Upper lobe of right lung (tissue), 1 donor: ENCODE measurements around the gene CMC2. TPM values are rescaled to one million over a fixed set of nuclear protein-coding genes. Genes with fewer than 3 reads are reported as not detected.

Experiments
- ATAC-seq: fragments of 200-7000 bp; cut with Tn5 transposase; one replicate; pipeline ENCODE4 v1.9.1; 2020; ENCODE audit warnings: mild to moderate bottlenecking, moderate library complexity
- DNase-seq: peaks from one replicate; pipeline ENCODE4 v3.0.0-alpha.2; 2020
- H3K27ac ChIP-seq: fragments of 200-600 bp; one replicate; pipeline ENCODE4 v1.8.0; 2022
- H3K27me3 ChIP-seq: fragments of 200-600 bp; one replicate; pipeline ENCODE4 v1.8.0; 2022; ENCODE audit warnings: mild to moderate bottlenecking
- H3K36me3 ChIP-seq: fragments of 200-600 bp; one replicate; pipeline ENCODE4 v1.8.0; 2022
- H3K4me1 ChIP-seq: fragments of 200-600 bp; one replicate; pipeline ENCODE4 v1.8.0; 2022
- H3K4me3 ChIP-seq: fragments of 200-600 bp; one replicate; pipeline ENCODE4 v1.8.0; 2022; ENCODE audit warnings: mild to moderate bottlenecking
- H3K9me3 ChIP-seq: fragments of 200-600 bp; one replicate; pipeline ENCODE4 v1.8.0; 2022
- CTCF ChIP-seq: fragments of 200-600 bp; IDR thresholded peaks from one replicate; pipeline ENCODE4 v1.8.0; 2022; ENCODE audit warnings: antibody characterized with exemption
- intact Hi-C: fragments of 100-400 bp; cut with DNase I; formaldehyde crosslinking; loops from one replicate; pipeline ENCODE4 v1.11.0; 2022
- total RNA-seq: library from RNA; stranded (reverse); fragmentation: NEBNext Ultra II Directional; extraction: Animal tissue kit (Norgen Biotek cat#: 25700); gene quantifications from one replicate; pipeline ENCODE4 v1.2.1, GENCODE V29; 2021
- donor health status: DM: no; HTN: yes; CAD: no; lungs with severe emphysema.

CMC2 gene
- total RNA-seq, 1 donor from 2014 or later = 43.3 TPM

- no peaks in the 10 kb centered on the region for H3K27me3 ChIP-seq
- no peak overlapping the region for H3K27ac ChIP-seq
- H3K9me3 ChIP-seq = no peaks in the 10 kb centered on the region
- H3K4me1 ChIP-seq = peaks cover 19% of the 10 kb centered on the region
- H3K36me3 ChIP-seq = peaks cover 39% of the 10 kb centered on the region
- no peak for DNase-seq
- ATAC-seq = no peak
- H3K4me3 ChIP-seq = no peak overlapping the region
- no peak for TF ChIP-seq CTCF
- intact Hi-C loops = no loop called here
Observed at GRCh38 chr16:81040131-81040530, 33.4 kb upstream of the CMC2 start.

DNA sequence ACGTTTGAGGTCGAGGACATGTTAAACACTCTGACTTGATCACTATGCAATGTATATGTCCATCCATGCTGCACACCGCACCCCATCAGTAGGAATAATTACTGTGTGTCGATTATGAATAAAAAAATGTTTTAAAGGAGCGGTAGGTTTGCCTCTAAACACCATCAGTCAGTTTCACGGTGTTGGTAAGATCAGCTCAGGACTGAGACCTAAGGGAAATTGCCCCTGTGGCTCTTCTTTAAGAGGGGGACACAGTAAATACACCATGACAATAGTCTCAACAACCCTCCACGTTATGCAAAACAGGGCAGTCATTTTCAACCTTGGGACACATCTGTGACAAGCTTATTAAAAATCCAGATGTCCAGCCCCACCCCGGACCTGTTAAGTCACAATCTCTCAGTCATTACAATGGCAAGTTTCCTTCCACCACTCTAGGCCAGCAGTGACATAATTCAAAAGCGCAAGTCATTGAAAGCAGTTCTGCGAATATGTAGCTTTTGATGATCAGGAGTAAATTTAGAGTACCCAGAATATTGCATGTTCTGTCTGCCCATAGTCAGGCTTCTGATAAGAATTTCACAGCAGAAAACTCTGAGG, 30.2 kb upstream of the CMC2 start:
- TF ChIP-seq CTCF = no peak
- Histone ChIP-seq H3K9me3 (no peaks in the 10 kb centered on the region), H3K27me3 (no peaks in the 10 kb centered on the region), H3K36me3 (peaks cover 6% of the 10 kb centered on the region), H3K27ac (no peak overlapping the region), H3K4me1 (peaks cover 19% of the 10 kb centered on the region), H3K4me3 (peak overlapping the region; percentile 73)
- intact Hi-C loops = loop anchor here (10.0 kb wide), 1 partner anchor 698 kb away; no protein-coding TSS in a partner anchor
- no peak for ATAC-seq
- no peak for DNase-seq

DNA sequence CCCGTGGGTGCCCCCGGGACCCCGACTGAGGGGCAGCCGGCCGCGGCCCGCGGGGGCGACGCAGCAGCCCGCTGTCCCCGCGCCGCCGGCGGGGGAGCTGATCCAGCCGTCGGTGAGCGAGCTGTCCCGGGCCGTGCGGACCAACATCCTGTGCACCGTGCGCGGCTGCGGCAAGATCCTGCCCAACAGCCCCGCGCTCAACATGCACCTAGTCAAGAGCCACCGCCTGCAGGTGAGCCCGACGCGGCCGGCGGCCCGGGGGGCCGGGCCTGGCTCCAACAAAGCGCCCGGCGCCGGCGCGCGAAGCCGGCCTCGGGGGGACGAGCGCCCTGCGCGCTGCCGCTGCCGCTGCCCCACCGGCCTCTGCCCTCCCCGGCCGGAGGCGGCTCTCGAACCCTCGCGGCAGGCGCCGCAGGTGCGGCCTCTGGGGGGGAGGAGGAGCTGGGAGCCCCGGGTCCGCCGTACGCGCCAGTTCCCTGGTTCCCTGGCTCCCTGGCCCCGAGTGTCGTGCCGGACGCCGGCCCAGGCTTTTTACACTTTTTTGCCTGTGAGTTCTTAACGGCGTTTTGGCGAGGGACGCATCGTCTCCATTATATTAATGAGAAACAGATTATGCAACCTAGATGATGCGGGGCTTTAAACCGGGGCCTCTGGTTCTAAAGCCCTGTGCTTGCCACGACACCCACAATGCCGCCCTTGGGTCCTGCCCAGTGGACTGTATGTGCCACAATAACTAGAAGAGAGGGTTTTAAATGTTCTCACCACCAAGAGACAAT, 29.5 kb upstream of the CMC2 start:
- peak overlapping the region; percentile 73 for H3K4me3 ChIP-seq
- no peaks in the 10 kb centered on the region for H3K9me3 ChIP-seq
- H3K27ac ChIP-seq = peak overlapping the region; percentile 60
- DNase-seq = peak; percentile 77
- no peaks in the 10 kb centered on the region for H3K36me3 ChIP-seq
- peaks cover 19% of the 10 kb centered on the region for H3K4me1 ChIP-seq
- ATAC-seq = peak; percentile 63
- no peak for TF ChIP-seq CTCF
- intact Hi-C loops = loop anchor here (10.0 kb wide), 1 partner anchor 699 kb away; no protein-coding TSS in a partner anchor
- no peaks in the 10 kb centered on the region for H3K27me3 ChIP-seq

- peaks cover 19% of the 10 kb centered on the region for H3K4me1 ChIP-seq
- ATAC-seq (peak; percentile 100), DNase-seq (peak; percentile 93)
- no peaks in the 10 kb centered on the region for H3K36me3 ChIP-seq
- H3K27ac ChIP-seq = peak within 1 kb of the TSS; percentile 60
- peak; percentile 93 for TF ChIP-seq CTCF
- intact Hi-C loops = loop anchor here (10.0 kb wide), 1 partner anchor 699 kb away; no protein-coding TSS in a partner anchor
- H3K9me3 ChIP-seq = no peaks in the 10 kb centered on the region
- H3K27me3 ChIP-seq = no peaks in the 10 kb centered on the region
- H3K4me3 ChIP-seq = peak within 1 kb of the TSS; percentile 73
Observed at GRCh38 chr16:81035398-81035974, 28.8 kb upstream of the CMC2 start, which contains the start of gene ATMIN. Gene ATMIN (plus strand): TSS chr16:81035842. CDS start chr16:81035871, 29 bp downstream.

DNA sequence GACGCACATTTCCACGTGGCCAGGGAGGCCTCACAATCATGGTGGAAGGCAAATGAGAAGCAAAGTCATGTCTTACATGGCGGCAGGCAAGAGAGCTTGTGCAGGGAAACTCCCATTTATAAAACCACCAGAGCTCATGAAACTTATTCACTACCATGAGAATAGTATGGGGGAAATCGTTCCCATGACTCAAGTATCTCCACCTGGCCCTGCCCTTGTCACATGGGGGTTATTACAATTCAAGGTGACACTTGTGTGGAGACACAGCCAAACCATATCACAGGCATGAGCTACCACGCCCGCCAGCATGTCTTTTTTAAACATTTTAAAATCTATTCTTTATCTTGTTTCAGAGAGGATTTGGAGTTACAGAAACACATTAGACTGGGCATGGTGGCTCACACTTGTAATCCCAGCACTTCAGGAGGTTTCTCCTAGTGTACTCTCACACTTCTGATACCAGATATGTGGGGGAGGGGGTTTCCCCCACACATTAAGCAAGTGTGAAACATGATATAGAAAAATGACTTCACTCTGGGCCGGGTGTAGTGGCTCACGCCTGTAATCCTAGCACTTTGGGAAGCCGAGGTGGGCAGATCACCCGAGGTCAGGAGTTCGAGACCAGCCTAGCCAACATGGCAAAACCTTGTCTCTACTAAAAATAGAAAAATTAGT, 23.4 kb upstream of the CMC2 start:
- intact Hi-C loops = loop anchor here (10.0 kb wide), 1 partner anchor 705 kb away; no protein-coding TSS in a partner anchor
- H3K4me1 ChIP-seq = no peaks in the 10 kb centered on the region
- no peak overlapping the region for H3K4me3 ChIP-seq
- ATAC-seq (no peak), DNase-seq (no peak)
- H3K36me3 ChIP-seq = peaks cover 12% of the 10 kb centered on the region
- no peaks in the 10 kb centered on the region for H3K9me3 ChIP-seq
- no peak overlapping the region for H3K27ac ChIP-seq
- TF ChIP-seq CTCF = no peak
- H3K27me3 ChIP-seq = no peaks in the 10 kb centered on the region
